ENCODE data around the gene TIMELESS.
"Not testable (repeated sequence)": the region's sequence is repeated elsewhere in the genome, so short reads cannot be mapped to it uniquely, and the experiment has no call there.

TIMELESS gene

DNA sequence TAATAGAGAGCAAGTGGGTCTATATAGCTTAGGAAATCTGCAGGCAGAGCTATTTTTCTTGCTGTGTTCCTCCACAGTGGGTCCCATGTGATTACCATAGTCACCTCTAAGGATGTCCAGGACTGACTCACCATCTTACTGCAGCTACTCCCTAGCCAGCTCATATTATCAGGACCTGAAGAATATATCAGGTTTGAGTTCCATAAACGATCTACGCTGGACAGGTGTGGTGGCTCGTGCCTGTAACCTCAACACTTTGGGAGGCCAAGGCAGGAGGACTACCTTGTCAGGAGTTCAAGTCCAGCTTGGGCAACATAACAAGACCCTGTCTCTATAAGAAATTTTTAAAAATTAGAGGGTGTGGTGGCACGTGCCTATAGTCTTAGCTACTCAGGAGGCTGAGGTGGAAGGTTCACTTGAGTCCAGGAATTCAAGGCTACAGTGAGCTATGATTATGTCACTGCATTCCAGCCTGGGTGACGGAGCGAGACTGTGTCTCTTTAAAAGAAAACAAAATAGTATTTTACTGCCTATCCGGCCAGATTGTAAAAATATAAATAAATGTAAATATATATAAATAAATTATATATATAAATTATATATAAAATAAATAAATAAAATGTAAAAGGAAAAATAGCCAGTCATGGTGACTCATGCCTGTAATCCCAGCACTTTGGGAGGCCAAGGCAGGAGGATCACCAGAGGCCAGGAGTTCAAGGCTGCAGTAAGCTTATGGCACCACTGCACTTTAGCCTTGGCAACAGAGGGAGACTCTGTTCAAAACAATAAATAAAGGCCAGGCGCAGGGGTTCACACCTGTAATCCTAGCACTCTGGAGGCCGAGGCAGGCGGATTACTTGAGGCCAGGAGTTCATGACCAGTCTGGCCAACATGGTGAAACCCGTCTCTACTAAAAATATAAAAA, 12.3 kb upstream of the TIMELESS start:
- no peak for DNase-seq

DNA sequence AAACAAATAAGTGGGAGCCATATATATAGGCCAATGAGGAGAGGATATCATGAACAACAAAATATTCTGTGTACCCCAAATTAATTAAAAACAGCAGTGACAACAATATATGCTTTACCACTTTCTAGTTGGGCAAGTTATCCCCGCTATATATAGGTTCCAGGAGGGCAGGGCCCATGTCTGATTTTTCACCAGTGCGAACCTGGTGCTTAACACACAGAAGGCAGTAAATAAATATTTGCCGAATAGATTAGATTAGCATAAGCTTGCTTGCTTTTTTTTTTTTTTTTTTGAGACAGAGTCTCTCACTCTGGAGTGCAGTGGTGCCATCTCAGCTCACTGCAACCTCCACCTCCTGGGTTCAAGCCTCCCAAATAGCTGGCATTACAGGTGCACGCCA, 8.6 kb upstream of the TIMELESS start:
- DNase-seq: no peak

DNA sequence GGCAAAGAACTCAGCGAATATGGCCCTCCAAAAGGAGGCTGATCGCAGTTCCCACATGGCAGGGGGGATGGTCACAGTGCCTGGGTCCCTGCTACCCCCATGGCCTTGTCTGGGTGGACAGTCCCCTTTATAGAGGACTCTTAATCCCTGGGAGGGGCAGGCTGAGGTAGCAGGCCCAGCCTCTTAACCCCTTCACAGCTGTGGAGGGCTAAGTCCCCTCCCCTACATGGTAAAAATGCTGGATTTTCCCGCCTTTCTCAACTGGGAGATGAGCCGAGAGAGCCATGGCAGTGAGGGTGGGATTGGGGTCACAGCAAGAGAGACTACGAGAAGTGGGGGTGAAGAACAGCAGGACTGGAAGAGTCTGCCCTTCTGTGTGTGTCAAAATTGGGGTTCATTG, 5.3 kb upstream of the TIMELESS start, which contains the start of gene MIP:
TSS of gene MIP (minus strand) at position 101 of the 400 bp plus-strand sequence. CDS start at position 57, 44 bp downstream.
- no peak for DNase-seq

DNA sequence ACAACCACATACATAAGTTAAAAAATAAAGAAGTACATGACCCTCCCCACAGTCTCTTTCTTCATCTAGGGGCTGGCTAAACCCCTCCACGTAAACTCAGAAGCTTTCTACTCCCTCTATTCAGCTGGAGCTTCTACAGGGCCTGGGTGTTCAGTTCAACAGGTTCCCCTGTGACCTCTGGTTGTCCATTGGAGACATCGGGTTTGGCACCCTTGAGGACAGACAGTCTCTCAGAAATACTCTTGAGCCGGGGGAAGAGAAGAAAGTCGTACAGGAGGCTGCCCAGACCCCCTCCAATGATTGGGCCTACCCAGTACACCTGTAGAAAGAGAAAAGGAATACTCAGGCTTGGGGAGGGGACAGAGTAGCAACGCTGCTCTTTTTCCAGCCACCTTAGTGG, 1.9 kb upstream of the TIMELESS start:
- no peak for DNase-seq

DNA sequence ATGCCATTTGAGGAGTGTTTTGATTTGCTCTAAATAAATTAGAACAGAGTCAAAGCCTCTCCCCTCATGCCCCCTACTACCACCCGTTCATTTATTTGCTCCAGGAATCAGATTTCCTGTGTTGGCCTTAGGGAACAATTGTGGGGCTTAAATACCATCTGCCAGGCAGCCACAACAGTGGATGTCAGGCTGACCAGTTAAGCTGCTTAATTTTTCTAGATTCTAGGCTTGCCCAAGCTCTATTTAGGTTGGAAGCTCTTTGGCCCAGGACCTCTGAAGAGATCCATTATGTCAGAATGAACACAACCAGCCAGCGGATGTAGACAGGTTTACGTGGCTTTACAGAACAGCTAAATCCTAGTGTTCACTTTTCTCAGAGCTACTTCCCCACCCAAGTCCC, 1.0 kb upstream of the TIMELESS start:
- no peak for DNase-seq

- DNase-seq: no peak
Measured at GRCh38 chr12:56449622-56449984, 377 bp upstream of the TIMELESS start.

DNA sequence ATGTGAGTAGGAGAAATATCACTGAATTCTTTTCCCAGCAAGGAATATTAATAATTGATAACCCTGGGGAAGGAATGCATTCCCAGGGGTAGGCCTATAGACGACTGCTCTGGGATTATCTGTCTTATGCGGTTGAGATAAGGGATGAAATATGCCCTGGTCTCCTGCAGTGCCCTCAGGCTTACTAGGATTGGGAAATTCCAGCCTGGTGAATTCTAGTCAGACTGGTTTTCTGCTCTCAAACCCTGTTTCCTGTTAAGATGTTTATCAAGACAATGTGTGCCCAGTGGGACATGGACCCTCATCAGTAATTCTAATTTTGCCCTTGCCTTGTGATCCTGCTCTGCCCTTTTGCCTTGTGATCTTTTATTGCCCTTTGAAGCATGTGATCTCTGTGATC, 6.0 kb downstream of the TIMELESS start:
- not testable (repeated sequence) for DNase-seq

- DNase-seq: no peak
Measured at GRCh38 chr12:56437430-56438176, 11.6 kb downstream of the TIMELESS start.

DNA sequence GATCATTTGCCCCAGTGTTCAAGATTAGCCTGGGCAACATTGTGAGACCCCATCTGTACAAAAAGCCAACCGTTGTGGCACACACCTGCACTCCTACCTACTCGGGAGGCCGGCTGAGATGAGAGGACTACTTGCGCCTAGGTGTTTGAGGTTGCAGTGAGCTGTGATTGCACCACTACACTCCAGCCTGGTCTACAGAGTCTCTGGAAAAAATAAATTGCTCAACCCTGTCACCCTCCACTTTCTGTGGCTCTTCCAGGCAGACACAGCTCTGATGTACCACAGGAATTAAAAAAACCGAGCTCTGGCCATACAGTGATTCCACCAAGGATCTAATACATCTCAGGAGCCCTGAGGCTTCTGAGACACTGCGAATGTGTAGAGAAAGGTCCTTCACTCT, 14.4 kb downstream of the TIMELESS start:
- DNase-seq: no peak

GRCh38 chr12:56431850-56432249, 17.4 kb downstream of the TIMELESS start:
- no peak for DNase-seq

- no peak for DNase-seq
Measured at GRCh38 chr12:56431288-56431687, 17.9 kb downstream of the TIMELESS start.

DNA sequence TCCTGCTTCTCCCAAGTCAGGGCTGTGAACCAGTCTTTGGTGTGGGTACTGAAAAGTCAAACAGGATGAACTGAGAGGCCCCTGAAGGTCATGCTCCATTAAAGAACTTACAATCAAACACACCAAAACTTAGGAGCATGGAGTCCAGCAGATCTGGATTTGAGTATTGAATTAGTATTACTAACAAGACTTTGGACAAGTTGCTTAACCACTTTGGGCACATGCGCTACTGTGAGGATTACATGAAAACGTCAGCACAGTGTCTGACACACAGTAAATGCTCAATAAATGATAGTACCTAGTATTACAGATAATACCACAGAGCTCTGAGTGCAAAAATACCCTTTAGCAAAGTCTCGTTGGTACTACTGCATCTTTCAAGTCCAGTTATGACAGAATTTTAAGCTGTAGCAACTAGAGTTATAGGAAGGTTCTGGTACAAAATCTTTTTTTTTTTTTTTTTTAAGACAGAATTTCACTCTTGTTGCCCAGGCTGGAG, 23.2 kb downstream of the TIMELESS start:
- DNase-seq: no peak

- no peak for DNase-seq
Measured at GRCh38 chr12:56425193-56425592, 24.0 kb downstream of the TIMELESS start.

DNA sequence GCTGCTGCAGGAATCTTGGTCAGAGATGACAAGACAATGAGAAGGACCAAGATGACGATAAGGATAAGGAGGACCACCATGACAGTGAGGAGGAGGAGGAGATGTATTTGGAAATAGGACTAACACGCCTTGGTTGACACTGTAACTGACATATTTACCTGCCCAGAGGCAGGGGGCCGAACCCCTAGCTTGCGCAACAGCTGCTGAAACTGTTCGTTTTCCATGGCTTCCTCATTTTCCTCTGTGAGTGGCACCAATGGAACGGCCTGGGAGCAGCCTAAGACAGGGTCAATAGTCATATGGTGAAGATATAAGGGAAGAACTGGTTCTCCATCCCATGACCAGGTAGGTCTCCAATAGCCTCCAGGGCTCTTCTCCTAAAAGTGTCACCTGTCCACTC, 28.8 kb downstream of the TIMELESS start:
- no peak for DNase-seq

DNA sequence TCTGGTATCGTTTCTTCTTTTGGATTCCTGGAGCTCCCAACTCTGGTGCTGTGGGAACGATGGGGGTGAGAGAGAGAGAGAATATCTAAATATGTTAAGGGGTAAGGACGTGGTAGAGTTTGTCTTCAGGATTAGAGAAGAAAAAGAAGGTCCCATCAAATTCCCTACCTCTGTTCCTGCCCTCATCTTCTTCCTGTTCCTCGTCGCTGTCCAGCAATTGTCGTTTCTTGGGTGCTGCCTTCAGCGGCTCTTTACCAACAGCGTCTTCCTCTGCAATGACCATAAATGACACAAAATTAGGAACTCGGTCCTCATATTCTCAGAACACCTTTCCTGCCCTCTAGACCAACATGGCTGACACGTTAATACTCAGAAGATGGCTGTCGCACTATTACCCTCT, 31.5 kb downstream of the TIMELESS start:
- DNase-seq: no peak

DNA sequence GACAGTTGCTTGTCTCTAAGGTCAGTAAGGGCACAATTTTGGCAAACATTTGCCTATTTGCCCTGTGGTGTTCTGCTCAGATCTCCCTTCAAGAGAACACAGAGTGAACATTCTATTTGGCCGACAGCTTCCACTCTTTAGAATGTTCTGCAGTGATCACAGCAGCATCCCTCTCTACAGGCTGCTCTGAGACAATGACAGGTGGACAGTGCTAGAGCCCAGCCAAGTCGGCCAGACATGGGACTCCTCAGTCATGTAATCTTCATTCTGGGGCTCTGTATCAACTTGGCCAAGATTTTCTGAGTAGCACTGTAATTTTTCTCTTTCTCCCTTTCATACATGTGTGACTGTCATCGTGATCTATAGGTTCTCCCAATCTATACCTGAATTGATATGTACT, 34.8 kb downstream of the TIMELESS start:
- DNase-seq: no peak

DNA sequence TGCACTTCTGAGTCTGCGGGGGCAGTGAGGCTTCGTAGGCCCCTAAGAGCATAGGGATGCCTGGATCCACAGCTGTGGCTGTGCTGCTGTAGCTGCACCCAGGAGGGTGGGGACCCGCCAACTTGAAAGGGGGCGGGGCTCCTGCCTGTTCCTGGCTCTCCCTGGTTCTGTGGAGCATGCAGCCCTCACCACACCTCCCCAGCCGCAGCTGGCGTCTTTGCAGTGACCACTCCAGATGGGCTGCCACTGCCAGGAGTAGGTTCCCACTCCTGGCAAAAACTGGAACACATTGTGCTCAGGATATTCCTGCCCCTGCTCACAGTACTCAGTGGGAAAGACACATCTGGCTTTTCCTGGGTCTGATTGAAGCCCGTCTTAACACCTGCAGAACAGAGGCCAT, 35.8 kb downstream of the TIMELESS start:
- no peak for DNase-seq

DNA sequence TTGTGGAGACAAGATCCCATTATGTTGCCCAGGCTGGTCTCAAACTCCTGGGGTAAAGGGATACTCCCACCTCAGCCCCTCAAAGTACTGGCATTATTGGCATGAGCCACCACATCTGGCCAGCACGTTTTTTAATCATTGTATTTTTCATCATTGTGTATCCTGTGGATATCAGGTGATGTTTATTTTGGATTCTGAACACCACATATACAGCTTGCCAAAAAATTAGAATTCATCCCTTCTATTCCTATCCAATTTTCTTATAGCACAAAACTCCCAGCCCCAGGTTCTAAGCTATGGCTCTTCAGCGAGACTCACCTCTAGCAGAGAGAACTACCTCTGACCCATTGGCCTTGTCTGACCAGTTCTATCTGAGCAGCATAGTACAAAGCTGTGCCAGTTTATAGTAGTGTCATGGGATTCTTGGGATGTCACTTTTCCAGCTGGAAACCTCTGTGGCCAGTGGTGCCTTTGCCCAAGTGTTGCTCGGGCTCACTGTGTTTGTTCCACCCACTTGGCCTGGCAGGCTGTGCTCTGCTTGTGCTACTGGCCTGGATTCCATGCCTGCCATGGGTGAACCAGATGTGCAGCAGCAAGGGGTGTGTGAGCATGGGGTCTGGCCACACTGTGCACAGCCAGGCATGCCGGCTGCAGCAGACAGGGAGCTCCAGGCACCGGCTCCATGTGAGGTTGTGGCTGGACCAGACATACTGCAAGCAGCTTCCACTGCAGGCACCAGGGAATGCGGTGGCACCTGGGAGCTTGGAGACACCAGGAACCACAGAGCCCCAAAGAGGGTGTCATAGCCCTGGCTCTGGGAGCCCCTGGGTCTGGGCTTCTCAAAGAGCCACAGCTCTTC, 37.2 kb downstream of the TIMELESS start:
- no peak for DNase-seq

DNA sequence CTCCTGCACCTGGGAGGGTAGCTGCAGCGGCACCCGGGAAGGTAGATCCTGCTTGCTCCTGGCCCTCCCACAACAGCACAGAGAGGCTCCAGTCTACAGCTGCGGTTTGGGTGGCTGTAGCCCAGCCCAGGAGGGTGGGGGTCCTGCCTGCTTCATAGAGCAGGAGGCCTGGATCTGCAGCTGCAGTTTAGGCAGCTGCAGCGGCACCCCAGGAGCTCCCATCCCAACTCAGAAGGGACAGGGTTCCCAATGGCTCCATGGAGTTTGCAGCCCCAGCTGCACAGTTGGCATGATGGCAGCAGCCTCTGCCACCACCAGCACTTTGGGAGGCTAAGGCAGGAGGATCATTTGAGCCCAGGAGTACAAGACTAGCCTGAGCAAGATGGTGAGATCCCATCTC, 38.5 kb downstream of the TIMELESS start:
- DNase-seq: no peak

DNA sequence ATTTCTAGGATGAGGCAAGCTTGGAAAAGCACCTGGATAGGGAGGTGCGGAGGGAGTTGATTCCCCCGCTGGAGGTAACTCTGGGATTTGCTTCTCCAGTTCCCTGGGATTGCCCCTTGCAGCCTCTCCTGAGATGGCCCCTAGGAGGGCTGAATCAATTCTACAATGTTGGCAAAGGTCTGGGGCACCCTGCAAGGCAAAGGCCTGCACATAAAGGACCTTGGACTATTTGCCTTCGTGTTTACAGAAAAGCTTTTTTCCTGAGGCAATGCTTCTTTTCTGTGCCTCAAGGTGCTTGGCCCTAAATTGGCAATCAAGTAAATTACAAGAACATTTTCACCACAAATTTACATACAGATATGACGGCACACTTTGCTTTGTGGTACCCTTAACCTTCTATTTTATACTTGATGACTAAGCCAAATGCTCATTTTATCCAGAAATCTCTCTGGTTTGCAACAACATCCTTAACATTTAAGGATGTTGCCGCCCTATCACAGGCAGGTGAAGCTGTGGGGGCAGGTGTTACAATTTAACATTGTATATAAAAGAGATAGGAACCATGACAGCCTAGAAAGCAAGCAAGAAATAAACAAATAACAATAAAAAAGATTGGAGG, 40.3 kb downstream of the TIMELESS start:
- no peak for DNase-seq

DNA sequence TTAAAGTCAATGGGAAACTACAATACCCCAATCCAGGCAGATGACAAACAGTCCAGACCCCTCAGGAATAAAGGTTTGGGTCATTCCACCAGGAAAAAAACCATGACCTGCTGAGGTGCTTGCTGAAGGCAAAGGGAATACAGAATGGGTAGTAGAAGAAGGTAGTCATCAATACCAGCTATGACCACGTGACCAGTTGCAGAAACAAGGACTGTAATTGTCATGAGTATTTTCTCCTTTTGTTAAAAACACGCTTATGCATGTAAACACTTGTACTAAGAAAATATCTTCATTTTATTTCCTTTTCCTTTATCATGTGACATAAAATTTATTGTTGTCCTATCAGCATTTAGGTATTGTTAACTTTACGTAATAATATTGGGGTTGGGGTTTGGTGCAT, 45.0 kb downstream of the TIMELESS start:
- DNase-seq: not testable (repeated sequence)

DNA sequence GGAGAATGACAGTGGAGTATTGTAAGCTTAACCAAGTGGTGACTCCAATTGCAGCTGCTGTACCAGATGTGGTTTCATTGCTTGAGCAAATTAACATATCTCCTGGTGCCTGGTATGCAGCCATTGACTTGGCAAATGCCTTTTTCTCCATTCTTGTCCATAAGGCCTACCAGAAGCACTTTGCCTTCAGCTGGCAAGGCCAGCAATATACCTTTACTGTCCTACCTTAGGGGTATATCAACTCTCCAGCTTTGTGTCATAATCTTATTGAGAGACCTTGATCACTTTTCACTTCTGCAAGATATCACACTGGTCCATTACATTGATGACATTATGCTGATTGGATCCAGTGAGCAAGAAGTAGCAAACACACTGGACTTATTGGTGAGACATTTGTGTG, 47.6 kb downstream of the TIMELESS start:
- not testable (repeated sequence) for DNase-seq
